Liver (tissue), 9 donors: ENCODE measurements around the gene MRPL47. TPM values are rescaled to one million over a fixed set of nuclear protein-coding genes. Genes with fewer than 3 reads are reported as not detected.

Experiments used
- DNase-seq: peaks from one replicate; pipeline ENCODE4 v3.0.0-alpha.2; 2017; ENCODE audit warnings: low spot score
- H3K27ac ChIP-seq, 2 donors: one replicate each; pipeline ENCODE4 v1.7.0; 2013; ENCODE audit warnings: inconsistent platforms in 2 of 2, low read length in 2 of 2, control low read depth in 1 of 2, low read depth in 1 of 2, mild to moderate bottlenecking in 1 of 2
- H3K27me3 ChIP-seq, 4 donors: one replicate each; pipeline versions ENCODE4 v1.6.1 to v1.7.0; 2013; ENCODE audit warnings: low read length in 3 of 4, inconsistent platforms in 1 of 4, mild to moderate bottlenecking in 1 of 4, moderate library complexity in 1 of 4; ENCODE audit not compliant: control insufficient read depth in 4 of 4, insufficient read depth in 4 of 4
- H3K36me3 ChIP-seq, 4 donors: one replicate each; pipeline versions ENCODE4 v1.6.1 to v1.7.0; 2013; ENCODE audit warnings: low read length in 3 of 4, mild to moderate bottlenecking in 3 of 4, low read depth in 1 of 4, moderate library complexity in 1 of 4; ENCODE audit not compliant: control insufficient read depth in 4 of 4, insufficient read depth in 3 of 4
- H3K4me1 ChIP-seq, 4 donors: one replicate each; pipeline versions ENCODE4 v1.6.1 to v1.7.0; 2013; ENCODE audit warnings: low read length in 3 of 4, mild to moderate bottlenecking in 3 of 4, moderate library complexity in 1 of 4; ENCODE audit not compliant: control insufficient read depth in 4 of 4, insufficient read depth in 4 of 4
- H3K4me3 ChIP-seq, 3 donors: one replicate each; pipeline versions ENCODE4 v1.6.1 to v1.7.0; 2013; ENCODE audit warnings: low read length in 3 of 3, control low read depth in 1 of 3, low read depth in 1 of 3, mild to moderate bottlenecking in 1 of 3
- H3K9ac ChIP-seq, 2 donors: one replicate each; pipeline ENCODE4 v1.7.0; 2013; ENCODE audit warnings: low read length in 2 of 2, mild to moderate bottlenecking in 2 of 2, moderate library complexity in 2 of 2, control low read depth in 1 of 2, low read depth in 1 of 2
- H3K9me3 ChIP-seq, 4 donors: one replicate each; pipeline versions ENCODE4 v1.6.1 to v1.7.0; 2013; ENCODE audit warnings: low read length in 3 of 4; ENCODE audit not compliant: control insufficient read depth in 4 of 4
- ATF3 ChIP-seq: IDR thresholded peaks from 2 replicates; pipeline ENCODE4 v1.6.1; 2016; ENCODE audit warnings: antibody characterized with exemption
- CTCF ChIP-seq: fragments of 150-350 bp; IDR thresholded peaks from 2 replicates; pipeline ENCODE4 v1.5.1; 2017; ENCODE audit warnings: improper control_type of control experiment, low read depth, low read length; ENCODE audit not compliant: missing input control
- FOXA1 ChIP-seq: IDR thresholded peaks from 2 replicates; pipeline ENCODE4 v1.6.1; 2016; ENCODE audit warnings: antibody characterized with exemption
- GABPA ChIP-seq, 2 donors: IDR thresholded peaks in 1 of 2; conservative IDR thresholded peaks in 1 of 2; 2 replicates each; pipeline ENCODE4 v1.6.1; 2016; ENCODE audit warnings: antibody characterized with exemption in 2 of 2, mild to moderate bottlenecking in 1 of 2, moderate library complexity in 1 of 2
- HNF4G ChIP-seq: IDR thresholded peaks from 2 replicates; pipeline ENCODE4 v1.6.1; 2016; ENCODE audit warnings: antibody characterized with exemption
- NR2F2 ChIP-seq: IDR thresholded peaks from 2 replicates; pipeline ENCODE4 v1.6.1; 2016; ENCODE audit warnings: antibody characterized with exemption
- REST ChIP-seq: IDR thresholded peaks from 2 replicates; pipeline ENCODE4 v1.6.1; 2016; ENCODE audit warnings: antibody characterized with exemption, mild to moderate bottlenecking
- RXRA ChIP-seq, 2 donors: IDR thresholded peaks; 2 replicates each; pipeline ENCODE4 v1.6.1; 2017 to 2018; ENCODE audit warnings: antibody characterized with exemption in 2 of 2, mild to moderate bottlenecking in 1 of 2
- SP1 ChIP-seq: IDR thresholded peaks from 2 replicates; pipeline ENCODE4 v1.6.1; 2018; ENCODE audit warnings: antibody characterized with exemption, mild to moderate bottlenecking
- TAF1 ChIP-seq: conservative IDR thresholded peaks from 2 replicates; pipeline ENCODE4 v1.6.1; 2016; ENCODE audit warnings: antibody characterized with exemption, mild to moderate bottlenecking
- YY1 ChIP-seq: IDR thresholded peaks from 2 replicates; pipeline ENCODE4 v1.6.1; 2016; ENCODE audit warnings: antibody characterized with exemption, mild to moderate bottlenecking
- WGBS: extraction: QIAGEN DNeasy Blood & Tissue Kit; methylation state at CpG from one replicate; pipeline ENCODE4 v1.1.7; 2013; 5-methylcytosine and 5-hydroxymethylcytosine counted together
- polyA plus RNA-seq, 2 donors: library from polyadenylated mRNA; stranded (reverse) in 1 of 2; unstranded in 1 of 2; fragments of 200-250 nt in 1 of 2; fragments of >200 nt in 1 of 2; fragmentation: Nextera tagmentation in 1 of 2; extraction: Ambion mirVana in 1 of 2; gene quantifications; one replicate each; pipeline versions ENCODE4 v1.2.1 to v1.2.3, GENCODE V29; 2013 to 2015
- total RNA-seq, 2 donors: library from RNA; depleted of rRNA; stranded (reverse); fragments of >200 nt; gene quantifications; one replicate each; pipeline ENCODE4 v1.2.3, GENCODE V29; 2014
- TF ChIP-seq, protein P1 (sequence below): IDR thresholded peaks from 2 replicates; pipeline ENCODE4 v1.6.1; 2016; ENCODE audit warnings: antibody characterized with exemption
- donor health status: healthy.
- donor health status: healthy.
- donor health status: healthy.
- donor health status: healthy.
- donor health status: healthy.

The MRPL47 gene
- total and polyA plus RNA-seq, 4 donors: 11.5 to 34.1 (median 18.6) TPM

GRCh38 chr3:179603831-179604230 lies 607 bp downstream of the MRPL47 start:
- H3K9ac ChIP-seq: peak overlapping the region; percentile 79 to 98
- H3K9me3 ChIP-seq: no peaks in the 10 kb centered on the region
- 2% methylated on average over 3 of the region's 3 CpGs for WGBS
- peaks cover 6 to 22% (median 12%) of the 10 kb centered on the region in 4 donors for H3K4me1 ChIP-seq
- no peaks in the 10 kb centered on the region for H3K27me3 ChIP-seq
- TF ChIP-seq HNF4G: no peak
- TF ChIP-seq FOXA1: no peak
- TF ChIP-seq GABPA (IDR thresholded peaks at IDR 0.05 in 1 of 2, conservative IDR thresholded peaks at IDR 0.05 in 1 of 2): no peak
- TF ChIP-seq SP1: no peak
- no peak for TF ChIP-seq ATF3
- TF ChIP-seq YY1: no peak
- no peak for TF ChIP-seq REST
- TF ChIP-seq RXRA (IDR thresholded peaks at IDR 0.05): no peak
- no peak for TF ChIP-seq NR2F2
- H3K4me3 ChIP-seq: peak overlapping the region; percentile 74 to 100 (median 98)
- DNase-seq: no peak
- peak overlapping the region; percentile 93 for H3K27ac ChIP-seq
- peaks cover 6 to 28% (median 22%) of the 10 kb centered on the region in 4 donors for H3K36me3 ChIP-seq

DNA sequence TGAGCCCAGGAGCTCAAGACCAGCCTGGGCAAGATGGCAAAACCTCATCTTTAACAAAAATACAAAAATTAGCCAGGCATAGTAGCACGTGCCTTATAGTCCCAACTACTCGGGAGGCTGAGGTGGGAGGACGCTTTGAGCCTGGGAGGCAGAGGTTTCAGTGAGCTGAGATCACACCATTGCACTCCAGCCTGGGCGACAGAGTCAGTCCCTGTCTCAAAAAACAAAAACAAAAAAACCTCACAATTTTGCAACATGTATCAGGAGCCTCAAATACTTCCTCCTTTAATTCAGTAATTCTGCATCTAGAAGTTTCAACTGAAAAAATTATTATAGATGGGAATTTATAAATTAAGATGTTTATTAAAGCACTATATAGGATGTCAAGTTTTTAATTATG lies 1.1 kb downstream of the MRPL47 start:
- Histone ChIP-seq H3K4me1 (peaks cover 6 to 22% (median 12%) of the 10 kb centered on the region in 4 donors), H3K36me3 (peaks cover 6 to 32% (median 27%) of the 10 kb centered on the region in 4 donors), H3K4me3 (no peak overlapping the region), H3K9ac (no peak overlapping the region), H3K9me3 (no peaks in the 10 kb centered on the region), H3K27ac (no peak overlapping the region), H3K27me3 (no peaks in the 10 kb centered on the region)
- WGBS: 86% methylated on average over 4 of the region's 4 CpGs
- DNase-seq: no peak
- TF ChIP-seq GABPA (IDR thresholded peaks at IDR 0.05 in 1 of 2, conservative IDR thresholded peaks at IDR 0.05 in 1 of 2) (no peak), NR2F2 (no peak), ATF3 (no peak), TAF1 (no peak), YY1 (no peak), CTCF (no peak), RXRA (IDR thresholded peaks at IDR 0.05) (no peak)
- TF ChIP-seq, protein P1, sequence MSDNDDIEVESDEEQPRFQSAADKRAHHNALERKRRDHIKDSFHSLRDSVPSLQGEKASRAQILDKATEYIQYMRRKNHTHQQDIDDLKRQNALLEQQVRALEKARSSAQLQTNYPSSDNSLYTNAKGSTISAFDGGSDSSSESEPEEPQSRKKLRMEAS: no peak
